ENCODE results near the gene C6orf15.
A peak's percentile ranks its signal among the peaks of the same experiment; 100 is the strongest.

DNA sequence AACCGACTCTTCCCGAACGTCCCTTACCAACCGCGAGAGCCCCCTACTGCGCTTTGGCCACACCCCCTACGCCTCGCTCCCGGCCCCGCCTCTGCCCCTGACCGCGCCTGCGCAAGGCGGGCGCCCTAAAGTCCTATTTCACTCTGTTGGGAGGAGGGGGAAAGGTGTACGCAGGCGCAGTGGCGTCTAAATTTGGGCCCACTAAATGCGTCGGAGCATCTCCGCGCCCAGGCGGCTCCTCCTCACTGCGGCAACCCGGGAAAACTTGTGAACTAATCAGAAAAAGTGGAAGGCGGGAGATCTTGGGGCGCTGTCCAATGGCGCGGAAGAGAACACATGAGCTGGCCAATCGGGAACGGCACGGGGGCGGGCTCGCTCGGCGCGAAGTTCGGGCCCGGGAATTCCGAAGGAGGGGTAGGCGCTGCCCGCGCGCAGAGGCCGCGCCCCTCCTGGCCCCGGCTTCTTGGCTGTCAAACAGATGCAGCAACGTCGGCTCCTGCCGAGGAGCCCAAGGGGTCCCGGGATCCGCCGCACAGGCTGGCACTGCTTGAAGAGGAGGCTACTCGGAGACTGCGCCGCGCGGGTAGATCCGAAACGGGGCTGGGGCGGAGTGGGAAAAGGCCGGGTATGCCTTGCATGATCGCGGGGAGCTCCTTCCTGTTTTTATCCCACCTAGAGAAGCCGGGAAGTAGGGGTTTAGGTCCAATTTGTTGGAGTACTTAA is 45.9 kb upstream of the C6orf15 start, which contains the start of gene TCF19:
- TF ChIP-seq POLR2A (IDR thresholded peaks at IDR 0.05; ENCODE audit: low read length): peak; percentile 57
- no peak for TF ChIP-seq GATA1 (IDR thresholded peaks at IDR 0.05; ENCODE audit: low read depth, low read length)
